BLaER1 treated with 17β-estradiol and CSF1 and Interleukin-3, amounts not matched to agents 10 nM and 100 nM (cell line): Measurements from ENCODE around the gene MCM8.
A peak's percentile ranks its signal among the peaks of the same experiment; 100 is the strongest.

Source experiments
- H3K27ac ChIP-seq, 11 experiments: shearing (Covaris generic); formaldehyde crosslinking; 2 replicates each; pipeline ENCODE4 v1.8.1; 2022
- H3K27me3 ChIP-seq, 11 experiments: shearing (Covaris generic); formaldehyde crosslinking; 2 replicates each; pipeline ENCODE4 v1.8.1; 2022
- H3K36me3 ChIP-seq, 11 experiments: shearing (Covaris generic); formaldehyde crosslinking; 2 replicates each; pipeline ENCODE4 v1.8.1; 2022
- H3K4me1 ChIP-seq, 10 experiments: shearing (Covaris generic); formaldehyde crosslinking; 2 replicates each; pipeline ENCODE4 v1.8.1; 2022
- H3K4me2 ChIP-seq, 11 experiments: shearing (Covaris generic); formaldehyde crosslinking; 2 replicates each; pipeline ENCODE4 v1.8.1; 2022
- H3K4me3 ChIP-seq, 10 experiments: shearing (Covaris generic); formaldehyde crosslinking; 2 replicates each; pipeline ENCODE4 v1.8.1; 2022
- H3K9ac ChIP-seq, 11 experiments: shearing (Covaris generic); formaldehyde crosslinking; 2 replicates each; pipeline ENCODE4 v1.8.1; 2022
- H3K9me3 ChIP-seq, 11 experiments: shearing (Covaris generic); formaldehyde crosslinking; replicated peaks in 1 of 11; 2 replicates each; pipeline ENCODE4 v1.8.1; 2022
- H4K20me1 ChIP-seq, 11 experiments: shearing (Covaris generic); formaldehyde crosslinking; 2 replicates each; pipeline ENCODE4 v1.8.1; 2022
- Cebpa-rat ChIP-seq, 11 experiments: shearing (Covaris generic); IDR thresholded peaks; 2 replicates each; pipeline ENCODE4 v1.8.1; 2022

The MCM8 gene

DNA sequence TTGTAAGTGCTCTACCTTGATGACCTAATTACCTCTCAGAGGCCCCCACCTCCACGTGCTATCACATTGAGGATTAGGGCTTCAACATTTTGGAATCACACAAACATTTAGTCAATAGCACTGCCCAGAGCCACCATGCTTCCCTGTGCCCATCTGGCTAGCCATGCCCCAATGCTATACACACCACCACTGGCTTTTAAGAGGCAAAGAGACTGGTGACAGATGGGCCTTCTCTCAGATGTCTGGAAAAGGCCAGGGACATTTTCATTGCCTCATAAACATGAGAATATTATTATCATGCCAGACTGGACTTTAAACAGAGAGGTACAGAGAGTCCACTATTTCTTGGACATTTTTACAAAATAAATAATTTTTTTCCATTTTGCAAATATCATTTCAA, 29.9 kb upstream of the MCM8 start:
- no peak for TF ChIP-seq Cebpa-rat (IDR thresholded peaks at IDR 0.05)
- Histone ChIP-seq H3K4me3 (no peak overlapping the region), H3K9me3 (no peaks in the 10 kb centered on the region), H4K20me1 (no peaks in the 10 kb centered on the region), H3K27me3 (no peaks in the 10 kb centered on the region), H3K27ac (no peak overlapping the region), H3K36me3 (no peaks in the 10 kb centered on the region), H3K4me1 (peaks cover 0 to 33% (median 10%) of the 10 kb centered on the region in 10 experiments; a peak in 11 of 20 replicates), H3K9ac (no peak overlapping the region), H3K4me2 (0 out of 22 replicates have a peak overlapping the region, but pooled peaks of 2 of the 11 experiments have one; percentile 79 to 81)

DNA sequence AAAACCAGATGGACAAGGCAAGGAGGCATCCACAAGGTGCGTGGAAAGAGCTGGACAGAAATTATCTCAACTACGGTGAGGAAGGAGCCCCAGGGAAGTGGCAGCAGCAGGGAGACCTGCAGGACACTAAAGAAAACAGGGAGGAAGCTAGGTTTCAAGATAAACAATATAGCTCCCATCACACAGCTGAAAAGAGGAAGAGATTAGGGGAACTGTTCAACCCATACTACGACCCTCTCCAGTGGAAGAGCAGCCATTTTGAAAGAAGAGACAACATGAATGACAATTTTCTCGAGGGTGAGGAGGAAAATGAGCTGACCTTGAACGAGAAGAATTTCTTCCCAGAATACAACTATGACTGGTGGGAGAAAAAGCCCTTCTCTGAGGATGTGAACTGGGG, 27.0 kb upstream of the MCM8 start:
- no peak overlapping the region for H3K4me3 ChIP-seq
- H4K20me1 ChIP-seq = no peaks in the 10 kb centered on the region
- peak overlapping the region in 2 of 11 experiments; percentile 12 to 42; a peak in 3 of 22 replicates for H3K27ac ChIP-seq
- H3K36me3 ChIP-seq = no peaks in the 10 kb centered on the region
- no peak for TF ChIP-seq Cebpa-rat (IDR thresholded peaks at IDR 0.05)
- H3K9ac ChIP-seq = no peak overlapping the region
- H3K9me3 ChIP-seq = no peaks in the 10 kb centered on the region
- H3K4me1 ChIP-seq = peaks cover 0 to 29% (median 10%) of the 10 kb centered on the region in 10 experiments; a peak in 11 of 20 replicates
- H3K4me2 ChIP-seq = peak overlapping the region in 2 of 11 experiments; percentile 31 to 44; a peak in 4 of 22 replicates
- H3K27me3 ChIP-seq = no peaks in the 10 kb centered on the region

DNA sequence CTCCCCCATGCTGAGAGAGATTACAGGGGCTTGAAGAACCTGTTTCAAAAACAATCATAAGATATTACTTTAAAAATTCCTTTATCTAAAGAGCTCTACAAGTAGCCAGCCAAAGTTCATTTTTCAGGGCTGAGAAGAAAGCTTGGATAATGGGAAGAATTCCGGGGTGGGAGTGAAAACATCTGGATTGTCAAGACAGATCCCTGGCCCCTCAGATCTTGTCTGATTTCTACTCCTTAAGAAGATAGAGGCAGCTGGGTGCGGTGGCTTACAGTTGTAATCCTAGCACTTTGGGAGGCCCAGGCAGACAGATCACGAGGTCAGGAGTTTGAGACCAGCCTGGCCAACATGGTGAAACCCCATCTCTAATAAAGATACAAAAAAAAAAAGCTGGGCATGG, 24.9 kb upstream of the MCM8 start:
- H3K4me2 ChIP-seq = no peak overlapping the region
- H3K4me3 ChIP-seq = no peak overlapping the region
- no peaks in the 10 kb centered on the region for H3K27me3 ChIP-seq
- H3K9me3 ChIP-seq = no peaks in the 10 kb centered on the region
- no peak overlapping the region for H3K9ac ChIP-seq
- no peaks in the 10 kb centered on the region for H3K36me3 ChIP-seq
- H3K4me1 ChIP-seq = peaks cover 0 to 9% (median 0%) of the 10 kb centered on the region in 10 experiments; a peak in 4 of 20 replicates
- no peak for TF ChIP-seq Cebpa-rat (IDR thresholded peaks at IDR 0.05)
- no peaks in the 10 kb centered on the region for H4K20me1 ChIP-seq
- H3K27ac ChIP-seq = no peak overlapping the region

DNA sequence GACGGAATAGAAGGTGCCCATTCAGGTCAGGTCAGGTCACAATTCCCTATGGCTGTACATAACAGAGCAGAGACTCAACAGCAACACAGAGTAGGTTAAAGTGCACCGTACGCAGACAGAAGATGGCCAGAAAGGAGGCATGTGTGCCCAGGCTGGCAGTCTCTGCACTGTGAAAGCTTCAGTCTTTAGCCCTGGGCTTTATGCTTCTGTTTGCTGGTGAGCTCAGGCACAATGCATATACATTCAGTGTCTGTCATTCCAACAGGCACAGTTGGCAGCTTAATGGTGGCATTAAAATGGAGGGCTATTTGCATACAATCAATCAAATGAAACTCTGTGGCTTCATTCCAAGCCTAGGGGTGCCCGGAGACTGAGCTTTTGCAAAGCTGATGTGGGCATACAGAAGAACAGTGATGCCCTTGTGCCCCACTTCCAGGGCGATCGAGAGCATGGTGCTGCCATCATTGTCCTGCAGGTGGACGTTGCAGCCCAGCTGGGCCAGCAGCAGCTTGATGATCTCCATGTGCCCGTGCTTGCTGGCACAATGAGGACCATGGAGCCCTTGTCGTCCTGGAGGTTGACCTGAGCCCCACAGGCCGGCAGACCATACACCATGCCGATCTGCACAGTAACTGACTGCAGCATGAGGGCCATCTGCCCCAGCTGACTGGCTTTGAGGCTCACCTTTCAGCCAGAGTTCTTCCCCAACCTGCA, 22.5 kb upstream of the MCM8 start:
- Histone ChIP-seq H3K9ac (no peak overlapping the region), H4K20me1 (no peaks in the 10 kb centered on the region), H3K36me3 (no peaks in the 10 kb centered on the region), H3K4me3 (no peak overlapping the region), H3K4me1 (peaks cover 0 to 9% (median 0%) of the 10 kb centered on the region in 10 experiments; a peak in 4 of 20 replicates), H3K27me3 (no peaks in the 10 kb centered on the region), H3K27ac (no peak overlapping the region), H3K4me2 (no peak overlapping the region), H3K9me3 (no peaks in the 10 kb centered on the region)
- no peak for TF ChIP-seq Cebpa-rat (IDR thresholded peaks at IDR 0.05)

DNA sequence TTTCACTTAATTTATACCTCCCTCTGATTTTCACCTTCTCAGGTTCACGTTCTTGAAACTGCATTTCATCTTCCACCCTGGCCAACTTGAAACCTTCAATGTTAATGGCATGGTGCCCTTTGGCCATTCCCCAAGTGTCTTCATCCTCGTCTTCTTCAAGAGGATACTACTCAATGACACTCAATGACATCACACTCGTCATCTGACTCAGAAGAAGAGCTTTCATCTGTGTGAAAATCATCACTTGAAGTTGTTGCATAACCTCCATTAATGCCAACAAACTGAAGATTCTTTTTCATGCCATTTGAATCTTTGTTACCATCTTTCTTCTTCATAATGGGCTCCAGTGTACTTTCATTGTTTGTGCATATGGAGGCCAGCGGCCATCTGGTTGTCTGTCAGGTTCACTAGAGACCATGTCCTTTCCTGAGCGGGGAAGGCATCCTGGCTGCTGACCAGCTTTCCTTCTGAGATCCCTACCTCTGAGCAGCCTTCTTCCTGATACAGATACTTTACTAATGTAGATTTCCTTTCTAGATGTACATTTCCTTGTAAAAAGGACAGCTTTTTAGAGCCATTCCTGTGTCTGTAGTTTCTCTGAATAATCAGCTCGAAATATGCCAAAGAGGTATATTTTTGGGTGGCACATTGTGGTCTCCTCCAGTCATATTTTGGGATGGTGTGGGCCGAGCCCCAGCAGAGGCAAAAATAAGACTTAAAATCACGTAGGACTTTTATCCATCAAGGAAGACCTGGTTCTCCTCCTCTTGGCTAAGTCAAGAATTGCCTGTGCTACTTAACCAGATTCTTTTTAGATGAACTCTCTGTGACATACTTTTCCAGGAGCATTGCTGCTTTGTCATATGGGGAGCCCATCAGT, 21.4 kb upstream of the MCM8 start:
- Histone ChIP-seq H3K9ac (no peak overlapping the region), H3K9me3 (no peaks in the 10 kb centered on the region), H3K27me3 (no peaks in the 10 kb centered on the region), H3K36me3 (no peaks in the 10 kb centered on the region), H3K27ac (no peak overlapping the region), H3K4me2 (no peak overlapping the region), H3K4me3 (no peak overlapping the region), H4K20me1 (no peaks in the 10 kb centered on the region), H3K4me1 (peaks cover 2 to 9% (median 7%) of the 10 kb centered on the region in 10 experiments; a peak in 18 of 20 replicates)
- TF ChIP-seq Cebpa-rat (IDR thresholded peaks at IDR 0.05) = no peak

DNA sequence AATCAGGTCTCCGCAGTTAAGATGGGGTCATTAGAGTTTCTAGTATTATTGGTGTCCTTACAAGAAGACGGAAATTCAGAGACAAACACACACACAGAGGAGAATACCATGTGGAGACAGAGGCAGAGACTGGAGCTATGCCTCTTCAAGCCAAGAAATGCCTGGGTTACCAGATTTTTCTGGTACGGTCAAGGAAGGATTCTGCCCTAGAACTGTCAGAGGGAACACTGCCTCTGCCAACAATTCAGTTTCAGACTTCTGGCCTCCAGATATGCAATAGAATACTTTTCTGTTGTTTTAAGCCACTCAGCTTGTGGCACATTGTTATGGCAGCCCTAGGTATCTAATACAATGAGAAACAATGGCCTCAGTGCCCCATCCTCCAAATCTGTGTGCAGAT, 19.0 kb upstream of the MCM8 start:
- Histone ChIP-seq H3K4me1 (peaks cover 6 to 16% (median 11%) of the 10 kb centered on the region in 10 experiments; a peak in 18 of 20 replicates), H3K9ac (no peak overlapping the region), H3K4me2 (no peak overlapping the region), H3K27me3 (no peaks in the 10 kb centered on the region), H3K9me3 (no peaks in the 10 kb centered on the region), H3K36me3 (no peaks in the 10 kb centered on the region), H4K20me1 (no peaks in the 10 kb centered on the region; a peak in 1 of 22 replicates), H3K4me3 (no peak overlapping the region), H3K27ac (no peak overlapping the region)
- TF ChIP-seq Cebpa-rat (IDR thresholded peaks at IDR 0.05) = no peak

DNA sequence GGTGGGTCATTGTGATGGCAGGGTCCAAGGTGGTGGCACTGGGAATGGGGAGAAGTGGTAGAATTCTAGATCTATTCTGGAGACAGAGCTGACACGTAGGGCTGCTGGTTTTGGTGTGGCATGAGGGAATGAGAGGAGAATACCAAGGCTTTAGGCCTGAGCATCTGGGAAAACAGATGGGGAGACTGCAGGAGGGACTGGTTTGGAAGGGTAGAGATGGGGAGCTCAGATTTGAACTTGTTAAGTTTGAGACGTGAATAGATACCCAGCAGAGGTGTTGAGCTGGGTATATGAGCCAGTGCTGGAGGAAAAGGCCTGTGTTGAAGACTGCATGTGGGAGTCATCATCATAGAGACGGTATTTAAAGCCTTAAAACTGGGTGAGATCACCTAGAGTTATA, 17.7 kb upstream of the MCM8 start:
- Histone ChIP-seq H3K36me3 (peaks cover 5 to 12% (median 7%) of the 10 kb centered on the region in 11 experiments; a peak in 20 of 22 replicates), H3K9me3 (no peaks in the 10 kb centered on the region), H3K4me3 (no peak overlapping the region), H3K27me3 (no peaks in the 10 kb centered on the region), H3K9ac (no peak overlapping the region), H3K4me1 (peaks cover 6 to 16% (median 11%) of the 10 kb centered on the region in 10 experiments; a peak in 18 of 20 replicates), H3K27ac (no peak overlapping the region), H3K4me2 (no peak overlapping the region), H4K20me1 (no peaks in the 10 kb centered on the region; a peak in 1 of 22 replicates)
- TF ChIP-seq Cebpa-rat (IDR thresholded peaks at IDR 0.05) = no peak

DNA sequence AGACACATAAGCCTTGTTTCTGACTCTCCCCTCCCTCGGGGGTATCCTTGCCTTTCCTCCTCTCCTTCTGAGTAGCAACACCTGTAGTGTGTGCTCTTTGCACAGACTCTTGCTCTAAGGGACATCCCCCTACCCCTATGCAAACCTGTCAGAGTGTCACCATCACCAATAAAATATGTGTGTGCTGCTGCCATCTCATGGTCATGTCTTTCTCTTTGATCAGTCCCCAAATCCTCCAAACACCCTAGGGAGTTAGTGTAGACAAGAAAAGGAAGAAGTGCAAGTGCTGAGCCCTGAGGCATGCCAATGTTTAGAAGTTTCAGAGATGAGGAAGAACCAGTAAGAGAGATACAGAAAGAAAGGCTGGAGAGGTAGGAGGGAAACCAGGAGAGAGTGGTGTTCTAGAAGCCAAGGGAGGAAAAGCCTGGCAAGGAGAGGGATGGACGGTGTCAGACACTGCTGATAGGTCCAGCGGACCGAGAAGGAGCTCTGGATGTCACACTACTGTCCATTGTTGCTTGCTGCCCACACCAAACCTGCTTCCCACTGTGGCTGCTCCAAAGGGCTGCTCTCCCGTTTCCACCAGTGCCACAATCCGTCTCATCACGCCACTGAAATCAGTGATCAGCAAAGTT, 16.5 kb upstream of the MCM8 start:
- H3K27me3 ChIP-seq = no peaks in the 10 kb centered on the region
- no peaks in the 10 kb centered on the region; a peak in 2 of 22 replicates for H4K20me1 ChIP-seq
- no peak for TF ChIP-seq Cebpa-rat (IDR thresholded peaks at IDR 0.05)
- H3K27ac ChIP-seq = no peak overlapping the region
- H3K9ac ChIP-seq = no peak overlapping the region; a peak in 1 of 22 replicates
- peaks cover 6 to 16% (median 11%) of the 10 kb centered on the region in 10 experiments; a peak in 18 of 20 replicates for H3K4me1 ChIP-seq
- peaks cover 14 to 24% (median 17%) of the 10 kb centered on the region in 11 experiments for H3K36me3 ChIP-seq
- no peaks in the 10 kb centered on the region for H3K9me3 ChIP-seq
- peak overlapping the region; percentile 25 to 76 (median 55); a peak in 20 of 22 replicates for H3K4me2 ChIP-seq
- no peak overlapping the region for H3K4me3 ChIP-seq

DNA sequence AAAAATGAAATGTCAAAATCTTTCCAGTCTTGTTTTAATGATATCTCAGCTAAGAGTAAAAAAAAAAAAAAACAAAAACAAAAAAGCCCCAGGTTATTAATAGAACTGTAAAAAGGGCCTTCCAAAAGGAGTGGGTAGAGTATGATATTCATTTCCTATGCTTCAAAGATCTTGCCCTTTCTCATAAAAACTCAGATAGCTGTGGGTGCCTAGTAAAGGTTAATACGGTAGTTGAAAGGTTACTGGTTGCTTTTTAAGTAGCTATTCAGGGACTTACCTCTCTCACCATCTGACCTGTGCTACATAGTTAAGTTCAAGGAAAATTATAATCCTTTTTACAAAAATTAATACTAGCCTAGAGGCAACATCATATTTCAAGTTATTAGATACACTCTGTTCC, 15.1 kb upstream of the MCM8 start:
- H3K27ac ChIP-seq = no peak overlapping the region
- TF ChIP-seq Cebpa-rat (IDR thresholded peaks at IDR 0.05) = no peak
- no peaks in the 10 kb centered on the region for H3K27me3 ChIP-seq
- H3K4me2 ChIP-seq = no peak overlapping the region
- H3K9me3 ChIP-seq = no peaks in the 10 kb centered on the region
- peaks cover 6 to 16% (median 11%) of the 10 kb centered on the region in 10 experiments; a peak in 18 of 20 replicates for H3K4me1 ChIP-seq
- no peak overlapping the region for H3K9ac ChIP-seq
- H3K36me3 ChIP-seq = peaks cover 26 to 38% (median 31%) of the 10 kb centered on the region in 11 experiments
- H4K20me1 ChIP-seq = peaks cover 0 to 9% (median 0%) of the 10 kb centered on the region in 11 experiments; a peak in 5 of 22 replicates
- no peak overlapping the region for H3K4me3 ChIP-seq
